Measurements from ENCODE around the gene TWNK.
"Not testable (repeated sequence)": the region's sequence is repeated elsewhere in the genome, so short reads cannot be mapped to it uniquely, and the experiment has no call there.

The TWNK gene

GRCh38 chr10:101031128-101031795, 43.9 kb downstream of the TWNK start, which contains the start of the genes PDZD7 and SFXN3:
Gene PDZD7 (minus strand): TSS chr10:101031129. CDS start chr10:101030219, 910 bp downstream.
Gene SFXN3 (plus strand): TSS chr10:101031234. CDS start chr10:101034695, 3,461 bp downstream.
- Histone ChIP-seq H3K36me3 (peaks cover 15 to 20% (median 19%) of the 10 kb centered on the region in 3 donors), H3K4me1 (peaks cover 0 to 36% (median 22%) of the 10 kb centered on the region in 4 donors), H3K27ac (peak within 1 kb of the TSS; percentile 99), H3K9me3 (no peaks in the 10 kb centered on the region), H3K4me3 (peak within 1 kb of the TSS; percentile 69 to 88), H3K27me3 (peaks cover 0 to 8% of the 10 kb centered on the region in 2 donors)
- no peak for TF ChIP-seq CTCF (IDR thresholded peaks at IDR 0.05)
- intact Hi-C loops (cut with DNase I; ENCODE audit: low total_unique reads), result loop anchor here (5.0 kb wide), 2 partner anchors 36 to 44 kb away; partner anchors contain the start of genes MRPL43 and TWNK
- peak; percentile 93 to 98 for DNase-seq

DNA sequence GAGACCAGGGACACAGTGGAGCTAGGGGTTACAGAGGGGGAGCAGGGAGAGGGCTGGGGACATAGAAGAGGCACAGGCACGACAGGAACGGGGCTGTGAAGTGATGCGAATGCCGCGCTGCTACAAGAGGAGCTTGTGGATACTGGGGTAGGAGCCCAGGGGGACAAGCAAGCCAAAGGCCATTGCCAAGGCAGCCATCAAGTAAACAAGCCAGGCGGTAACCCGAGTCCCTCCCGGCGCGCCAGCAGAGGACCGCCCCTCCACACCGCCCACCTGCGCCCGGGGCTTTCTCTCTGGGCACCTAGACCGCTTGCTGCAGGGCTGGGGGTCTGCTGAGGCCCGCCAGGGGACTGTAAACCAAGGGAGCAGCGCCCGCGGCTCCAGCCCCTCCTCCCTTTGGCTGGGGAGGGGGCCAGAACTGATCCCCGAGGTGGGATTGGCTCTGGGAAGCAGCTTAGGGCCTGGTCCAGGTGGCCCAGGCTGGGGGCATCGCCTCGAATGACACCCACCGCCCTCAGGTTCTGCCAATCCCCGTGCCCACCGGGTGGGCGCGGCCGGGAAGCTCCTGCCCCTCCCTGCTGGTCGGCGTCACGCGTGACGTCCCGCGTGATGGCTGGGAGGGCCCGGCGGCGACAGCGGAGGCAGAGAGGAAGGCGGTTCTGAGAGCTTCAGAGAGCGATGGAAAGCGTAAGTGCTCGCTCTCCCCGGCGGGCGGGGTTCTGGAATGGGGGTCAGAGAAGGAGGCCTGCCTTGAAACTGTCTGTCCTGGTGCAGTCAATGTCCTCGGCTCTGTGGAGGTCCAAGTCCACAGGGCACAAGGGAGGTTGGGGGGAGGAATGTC, 44.7 kb downstream of the TWNK start:
- Histone ChIP-seq H3K27ac (peak overlapping the region; percentile 99), H3K4me3 (peak overlapping the region; percentile 69 to 88), H3K4me1 (peaks cover 0 to 36% (median 22%) of the 10 kb centered on the region in 4 donors), H3K36me3 (peaks cover 23 to 27% (median 27%) of the 10 kb centered on the region in 3 donors), H3K9me3 (no peaks in the 10 kb centered on the region), H3K27me3 (peaks cover 0 to 8% of the 10 kb centered on the region in 2 donors)
- peak; percentile 87 to 94 for DNase-seq
- intact Hi-C loops (cut with DNase I; ENCODE audit: low total_unique reads), result loop anchor here (5.0 kb wide), 2 partner anchors 35 to 45 kb away; partner anchors contain the start of genes MRPL43 and TWNK
- peak in 1 of 2 experiments; percentile 22 for TF ChIP-seq CTCF (IDR thresholded peaks at IDR 0.05)

DNA sequence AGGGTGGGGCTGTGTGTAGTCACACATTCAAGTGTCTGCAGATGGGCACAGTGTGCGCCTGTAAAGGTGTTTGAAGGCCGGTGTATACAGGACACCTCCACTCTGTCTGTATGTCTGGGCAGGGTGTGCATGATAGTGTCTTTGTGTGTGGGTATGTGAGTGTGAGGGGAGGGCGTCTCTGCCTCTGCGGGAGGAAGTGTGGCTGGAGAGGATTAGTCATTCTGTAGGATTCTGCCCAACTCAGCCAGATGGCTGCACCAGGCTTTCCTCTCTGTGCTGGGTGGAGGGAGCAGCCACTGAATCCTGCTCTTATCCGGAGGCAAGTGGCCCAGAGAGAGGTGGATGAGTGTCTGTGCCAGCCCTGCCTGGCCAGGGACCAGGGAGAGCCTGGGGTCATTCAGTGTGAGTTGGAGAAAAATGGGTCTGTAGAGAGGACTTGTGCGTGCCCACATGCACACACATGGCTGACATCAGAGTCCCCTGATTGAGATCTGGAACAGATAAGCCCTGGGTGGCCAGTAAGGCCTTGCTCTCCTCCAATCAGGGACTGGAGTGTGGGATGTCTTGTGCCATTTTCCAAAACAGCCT, 45.4 kb downstream of the TWNK start:
- Histone ChIP-seq H3K9me3 (no peaks in the 10 kb centered on the region), H3K4me1 (peaks cover 0 to 36% (median 22%) of the 10 kb centered on the region in 4 donors), H3K4me3 (peak overlapping the region; percentile 69 to 88), H3K27me3 (peaks cover 0 to 8% of the 10 kb centered on the region in 2 donors), H3K36me3 (peaks cover 30 to 34% (median 34%) of the 10 kb centered on the region in 3 donors), H3K27ac (peak overlapping the region; percentile 99)
- intact Hi-C loops (cut with DNase I; ENCODE audit: low total_unique reads), result loop anchor here (5.0 kb wide), 2 partner anchors 35 to 45 kb away; partner anchors contain the start of genes MRPL43 and TWNK
- DNase-seq, result peak; percentile 80 to 87
- no peak for TF ChIP-seq CTCF (IDR thresholded peaks at IDR 0.05)

- intact Hi-C loops (cut with DNase I; ENCODE audit: low total_unique reads), result loop anchor here (5.0 kb wide), 2 partner anchors 34 to 46 kb away; partner anchors contain the start of genes MRPL43 and TWNK
- Histone ChIP-seq H3K4me1 (peaks cover 0 to 36% (median 22%) of the 10 kb centered on the region in 4 donors), H3K27ac (peak overlapping the region; percentile 99), H3K27me3 (peaks cover 0 to 8% of the 10 kb centered on the region in 2 donors), H3K36me3 (peaks cover 35 to 40% (median 39%) of the 10 kb centered on the region in 3 donors), H3K4me3 (peak overlapping the region; percentile 69 to 88), H3K9me3 (no peaks in the 10 kb centered on the region)
- no peak for TF ChIP-seq CTCF (IDR thresholded peaks at IDR 0.05)
- DNase-seq, result no peak
These were observed 45.9 kb downstream of the TWNK start for GRCh38 chr10:101033276-101033675.

GRCh38 chr10:101034404-101034803, 47.1 kb downstream of the TWNK start:
- Histone ChIP-seq H3K36me3 (peaks cover 40 to 51% (median 51%) of the 10 kb centered on the region in 3 donors), H3K4me1 (peaks cover 0 to 36% (median 22%) of the 10 kb centered on the region in 4 donors)
- not testable (repeated sequence) for H3K4me3 ChIP-seq, H3K9me3 ChIP-seq, DNase-seq, H3K27ac ChIP-seq, H3K27me3 ChIP-seq
- intact Hi-C loops (cut with DNase I; ENCODE audit: low total_unique reads), result loop anchor here (5.0 kb wide), 2 partner anchors 33 to 47 kb away; partner anchors contain the start of genes MRPL43 and TWNK
